Measurements from ENCODE around the gene RBM46.
"Not testable (repeated sequence)": the region's sequence is repeated elsewhere in the genome, so short reads cannot be mapped to it uniquely, and the experiment has no call there.

GRCh38 chr4:154874049-154874448 is 93.0 kb downstream of the RBM46 start:
- TF ChIP-seq CTCF (IDR thresholded peaks at IDR 0.05; ENCODE audit: poor library complexity); EZH2phosphoT487 (IDR thresholded peaks at IDR 0.05; ENCODE audit: low read depth, severe bottlenecking, unreplicated experiment); EZH2 (IDR thresholded peaks at IDR 0.05; ENCODE audit: borderline replicate concordance): not testable (repeated sequence)
